Measurements from ENCODE around the gene OR2S2.

The OR2S2 gene

GRCh38 chr9:35965011-35965410 is 7.1 kb upstream of the OR2S2 start:
- no peak overlapping the region for H3K4me3 ChIP-seq
- H3K9me3 ChIP-seq, result no peaks in the 10 kb centered on the region
- H3K27me3 ChIP-seq, result no peaks in the 10 kb centered on the region
- no peaks in the 10 kb centered on the region for H3K36me3 ChIP-seq
- no peak overlapping the region for H3K27ac ChIP-seq
- no peaks in the 10 kb centered on the region for H3K4me1 ChIP-seq
- no peak for TF ChIP-seq Cebpa-rat (IDR thresholded peaks at IDR 0.05)
- H3K9ac ChIP-seq, result no peak overlapping the region
- H3K4me2 ChIP-seq, result no peak overlapping the region
- H4K20me1 ChIP-seq, result no peaks in the 10 kb centered on the region

- no peak for TF ChIP-seq Cebpa-rat (IDR thresholded peaks at IDR 0.05)
- Histone ChIP-seq H3K27ac (no peak overlapping the region), H3K4me2 (no peak overlapping the region), H3K27me3 (no peaks in the 10 kb centered on the region), H4K20me1 (no peaks in the 10 kb centered on the region), H3K9me3 (no peaks in the 10 kb centered on the region), H3K9ac (no peak overlapping the region), H3K4me1 (no peaks in the 10 kb centered on the region), H3K4me3 (no peak overlapping the region), H3K36me3 (no peaks in the 10 kb centered on the region)
Measured at GRCh38 chr9:35962126-35962906, 4.4 kb upstream of the OR2S2 start.

- H3K9ac ChIP-seq, result no peak overlapping the region
- no peak overlapping the region for H3K27ac ChIP-seq
- no peak for TF ChIP-seq Cebpa-rat (IDR thresholded peaks at IDR 0.05)
- H4K20me1 ChIP-seq, result no peaks in the 10 kb centered on the region
- no peaks in the 10 kb centered on the region for H3K4me1 ChIP-seq
- no peak overlapping the region for H3K4me3 ChIP-seq
- H3K36me3 ChIP-seq, result no peaks in the 10 kb centered on the region
- H3K9me3 ChIP-seq, result no peaks in the 10 kb centered on the region
- no peak overlapping the region for H3K4me2 ChIP-seq
- H3K27me3 ChIP-seq, result no peaks in the 10 kb centered on the region
Measured at GRCh38 chr9:35960039-35960655, 2.2 kb upstream of the OR2S2 start.

- H3K9ac ChIP-seq, result no peak overlapping the region
- no peak for TF ChIP-seq Cebpa-rat (IDR thresholded peaks at IDR 0.05)
- H3K9me3 ChIP-seq, result no peaks in the 10 kb centered on the region
- H3K27ac ChIP-seq, result no peak overlapping the region
- H3K27me3 ChIP-seq, result no peaks in the 10 kb centered on the region
- H3K4me3 ChIP-seq, result no peak overlapping the region
- no peaks in the 10 kb centered on the region for H3K36me3 ChIP-seq
- H4K20me1 ChIP-seq, result no peaks in the 10 kb centered on the region
- H3K4me1 ChIP-seq, result no peaks in the 10 kb centered on the region
- no peak overlapping the region for H3K4me2 ChIP-seq
Measured at GRCh38 chr9:35956651-35957050, 1.3 kb downstream of the OR2S2 start.

- Histone ChIP-seq H3K27ac (no peak overlapping the region), H3K9me3 (no peaks in the 10 kb centered on the region), H3K9ac (no peak overlapping the region), H3K4me1 (no peaks in the 10 kb centered on the region), H3K27me3 (no peaks in the 10 kb centered on the region), H3K4me2 (no peak overlapping the region), H4K20me1 (no peaks in the 10 kb centered on the region), H3K36me3 (no peaks in the 10 kb centered on the region), H3K4me3 (no peak overlapping the region)
- TF ChIP-seq Cebpa-rat (IDR thresholded peaks at IDR 0.05), result no peak
Measured at GRCh38 chr9:35954942-35955546, 2.9 kb downstream of the OR2S2 start.

- H3K9ac ChIP-seq, result no peak overlapping the region
- H3K4me3 ChIP-seq, result no peak overlapping the region
- no peaks in the 10 kb centered on the region for H4K20me1 ChIP-seq
- H3K36me3 ChIP-seq, result no peaks in the 10 kb centered on the region
- no peak for TF ChIP-seq Cebpa-rat (IDR thresholded peaks at IDR 0.05)
- H3K4me2 ChIP-seq, result no peak overlapping the region
- no peaks in the 10 kb centered on the region for H3K4me1 ChIP-seq
- H3K27ac ChIP-seq, result no peak overlapping the region
- no peaks in the 10 kb centered on the region for H3K9me3 ChIP-seq
- no peaks in the 10 kb centered on the region for H3K27me3 ChIP-seq
Measured at GRCh38 chr9:35952526-35953191, 5.3 kb downstream of the OR2S2 start.

- H3K27ac ChIP-seq, result no peak overlapping the region
- no peak overlapping the region for H3K4me2 ChIP-seq
Measured at GRCh38 chr9:35951736-35952135, 6.2 kb downstream of the OR2S2 start.

GRCh38 chr9:35948901-35949318 is 9.0 kb downstream of the OR2S2 start:
- H3K27ac ChIP-seq, result no peak overlapping the region
- no peaks in the 10 kb centered on the region for H4K20me1 ChIP-seq
- H3K4me2 ChIP-seq, result no peak overlapping the region
- H3K9me3 ChIP-seq, result no peaks in the 10 kb centered on the region
- H3K36me3 ChIP-seq, result no peaks in the 10 kb centered on the region
- no peak for TF ChIP-seq Cebpa-rat (IDR thresholded peaks at IDR 0.05)
- no peaks in the 10 kb centered on the region for H3K27me3 ChIP-seq
- no peak overlapping the region for H3K4me3 ChIP-seq
- no peak overlapping the region for H3K9ac ChIP-seq
- H3K4me1 ChIP-seq, result peaks cover 17% of the 10 kb centered on the region

More at GRCh38 chr9:35951736-35952135, 6.2 kb downstream of the OR2S2 start:
- TF ChIP-seq Cebpa-rat (IDR thresholded peaks at IDR 0.05), result no peak
- Histone ChIP-seq H4K20me1 (no peaks in the 10 kb centered on the region), H3K27me3 (no peaks in the 10 kb centered on the region), H3K9me3 (no peaks in the 10 kb centered on the region), H3K4me3 (no peak overlapping the region), H3K36me3 (no peaks in the 10 kb centered on the region), H3K4me1 (no peaks in the 10 kb centered on the region), H3K9ac (no peak overlapping the region)

- no peak overlapping the region for H3K4me2 ChIP-seq
- H3K27me3 ChIP-seq, result no peaks in the 10 kb centered on the region
- H4K20me1 ChIP-seq, result no peaks in the 10 kb centered on the region
- H3K9me3 ChIP-seq, result no peaks in the 10 kb centered on the region
- H3K9ac ChIP-seq, result no peak overlapping the region
- no peak for TF ChIP-seq Cebpa-rat (IDR thresholded peaks at IDR 0.05)
- peaks cover 17% of the 10 kb centered on the region for H3K4me1 ChIP-seq
- H3K27ac ChIP-seq, result no peak overlapping the region
- H3K4me3 ChIP-seq, result no peak overlapping the region
- H3K36me3 ChIP-seq, result no peaks in the 10 kb centered on the region
Measured at GRCh38 chr9:35948451-35948850, 9.5 kb downstream of the OR2S2 start.
